NCI-H1436 treated with DMSO at 0.1 percent for 48 hours (cell line): ENCODE results near the gene WRAP73.
A peak's percentile ranks its signal among the peaks of the same experiment; 100 is the strongest.

Experiments used
- DNase-seq: peaks from one replicate; lab custom pipeline; 2025; lab: John Stamatoyannopoulos, UW

WRAP73 gene, protein sequence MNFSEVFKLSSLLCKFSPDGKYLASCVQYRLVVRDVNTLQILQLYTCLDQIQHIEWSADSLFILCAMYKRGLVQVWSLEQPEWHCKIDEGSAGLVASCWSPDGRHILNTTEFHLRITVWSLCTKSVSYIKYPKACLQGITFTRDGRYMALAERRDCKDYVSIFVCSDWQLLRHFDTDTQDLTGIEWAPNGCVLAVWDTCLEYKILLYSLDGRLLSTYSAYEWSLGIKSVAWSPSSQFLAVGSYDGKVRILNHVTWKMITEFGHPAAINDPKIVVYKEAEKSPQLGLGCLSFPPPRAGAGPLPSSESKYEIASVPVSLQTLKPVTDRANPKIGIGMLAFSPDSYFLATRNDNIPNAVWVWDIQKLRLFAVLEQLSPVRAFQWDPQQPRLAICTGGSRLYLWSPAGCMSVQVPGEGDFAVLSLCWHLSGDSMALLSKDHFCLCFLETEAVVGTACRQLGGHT

DNA sequence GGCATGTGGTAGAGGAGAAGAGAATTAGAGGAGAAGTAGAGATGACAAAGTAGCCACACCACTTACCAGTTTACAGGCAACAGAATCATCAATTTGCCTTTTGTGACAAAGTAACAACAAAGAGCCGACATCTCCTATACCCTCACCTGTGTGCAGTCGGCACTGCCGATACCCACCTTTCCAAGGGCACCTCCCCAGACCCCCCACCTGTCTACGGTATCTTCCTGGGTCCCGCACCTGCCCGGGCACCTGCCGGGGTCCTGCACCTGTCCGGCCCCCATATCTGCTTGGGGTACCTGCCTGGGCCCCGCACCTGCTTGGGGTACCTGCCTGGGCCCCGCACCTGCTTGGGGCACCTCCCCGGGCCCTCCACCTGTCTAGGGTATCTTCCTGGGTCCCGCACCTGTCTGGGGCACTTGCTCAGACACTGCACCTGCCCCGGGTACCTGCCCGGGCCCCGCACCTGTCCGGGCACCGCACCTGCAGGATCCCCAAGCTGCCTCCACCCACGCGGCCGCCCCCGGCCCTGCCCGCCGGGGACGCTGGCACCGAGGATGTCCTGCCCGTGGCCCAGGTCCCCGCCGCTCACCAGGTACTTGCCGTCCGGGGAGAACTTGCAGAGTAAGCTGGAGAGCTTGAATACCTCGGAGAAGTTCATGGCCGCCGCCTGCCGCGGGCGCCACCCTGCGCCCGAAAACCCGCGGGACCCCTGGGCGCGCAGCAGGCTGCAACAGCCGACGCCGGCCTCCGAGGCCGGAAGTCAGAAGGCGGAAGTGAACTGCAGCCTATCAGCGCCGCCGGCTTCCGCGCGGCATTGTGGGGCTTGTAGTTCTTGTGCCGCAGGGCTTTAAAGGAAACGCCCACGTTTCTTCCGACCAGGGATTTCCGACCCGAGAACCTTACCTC, at the start of gene WRAP73:
Gene WRAP73, minus strand, starts transcription at position 762 of the 906 bp plus-strand sequence. Its CDS starts 104 bp downstream, at position 658.
- peak; percentile 66 for DNase-seq

DNA sequence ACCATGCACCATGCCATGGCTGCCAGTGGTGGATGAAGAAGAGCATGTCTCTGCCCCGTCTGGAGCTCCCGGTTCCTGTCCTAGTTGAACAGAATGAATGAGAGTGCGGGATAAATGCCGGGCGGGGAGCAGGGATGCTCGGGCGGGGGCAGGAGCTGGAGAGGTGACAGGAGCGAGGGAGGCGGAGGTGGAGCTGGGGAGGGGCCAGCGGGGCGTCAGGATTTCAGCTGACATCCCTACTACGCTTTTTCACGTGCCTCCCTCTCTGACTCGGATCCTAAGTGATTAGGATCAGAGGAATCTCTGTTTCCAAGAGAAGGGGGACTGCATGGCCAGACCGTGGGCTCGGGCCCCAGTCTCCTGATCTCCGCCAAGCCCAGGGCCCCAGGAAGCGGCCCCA, 49.7 kb upstream of the WRAP73 start:
- no peak for DNase-seq

DNA sequence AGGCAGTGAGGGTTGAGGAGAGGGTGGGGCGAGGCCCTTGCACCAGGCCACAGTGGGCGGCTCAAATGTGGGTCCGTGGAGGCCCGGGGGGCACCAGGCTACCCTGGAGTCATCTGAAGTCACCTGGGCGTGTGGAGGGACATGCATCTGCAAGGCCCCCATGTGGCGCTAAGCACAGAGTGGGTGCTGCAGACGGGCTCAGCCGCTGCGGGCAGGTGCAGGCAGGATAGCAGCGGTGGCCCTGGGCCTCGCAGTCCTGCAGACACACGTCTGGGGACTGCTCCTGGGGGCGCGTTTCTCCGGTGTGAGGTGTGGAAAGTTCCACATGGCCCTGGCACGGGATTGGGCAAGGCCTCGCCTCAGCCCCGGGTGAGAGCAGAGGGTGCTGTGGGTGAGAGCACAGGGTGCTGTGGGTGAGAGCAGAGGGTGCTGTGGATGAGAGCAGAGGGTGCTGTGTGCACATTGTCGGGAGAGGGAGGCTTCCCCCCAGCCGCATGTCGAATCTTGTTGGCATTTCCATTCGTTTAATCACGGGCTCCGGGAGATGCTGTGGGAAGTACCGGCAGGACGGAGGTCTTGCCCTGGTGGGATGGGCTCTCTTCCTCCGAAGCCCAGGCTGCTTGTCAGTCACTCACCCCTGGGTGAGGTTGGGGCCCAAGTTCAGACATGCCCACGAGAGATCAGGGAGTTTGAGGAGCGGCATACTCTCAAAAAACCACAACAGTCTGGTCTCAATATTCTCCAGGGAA, 48.9 kb upstream of the WRAP73 start:
- DNase-seq = no peak

DNA sequence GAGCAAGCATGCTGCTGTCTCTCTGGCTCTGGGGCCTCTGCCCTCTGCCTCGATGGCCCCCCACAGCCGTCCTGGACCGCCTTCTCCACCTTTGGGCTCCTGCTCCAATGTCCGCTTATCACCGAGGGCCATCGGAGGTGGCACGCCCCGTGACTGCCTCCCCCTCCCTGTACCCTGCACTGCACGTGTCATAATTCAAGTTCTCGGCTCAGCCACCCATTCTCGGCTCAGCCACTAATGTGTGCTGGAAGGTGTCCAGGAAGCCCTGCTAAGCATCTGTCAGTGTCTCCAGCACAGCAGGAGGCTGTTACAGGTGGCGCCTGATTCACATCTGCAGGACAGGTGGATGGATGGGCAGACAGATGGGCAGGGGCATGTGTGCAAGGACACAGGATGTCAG, 47.9 kb upstream of the WRAP73 start:
- peak; percentile 48 for DNase-seq

DNA sequence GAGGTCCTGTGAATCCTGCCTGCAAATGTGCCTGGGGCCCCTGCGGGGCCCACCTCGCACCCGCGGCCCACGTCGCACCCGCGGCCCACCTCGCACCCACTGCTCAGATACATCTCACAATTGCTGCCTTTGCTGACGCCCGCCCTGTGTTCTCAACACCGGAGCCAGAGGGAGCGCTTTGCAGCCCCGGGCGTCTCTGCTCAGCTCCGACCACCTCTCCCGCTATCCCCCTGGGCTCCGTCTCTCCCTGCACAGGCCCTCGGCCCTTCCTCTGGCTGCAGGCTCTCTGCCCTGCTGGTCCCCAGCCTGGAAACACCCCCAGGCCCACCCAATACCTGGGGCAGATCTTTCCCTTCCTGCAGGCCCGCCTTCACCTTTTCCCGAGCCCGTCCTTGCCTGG, 47.2 kb upstream of the WRAP73 start:
- no peak for DNase-seq

DNA sequence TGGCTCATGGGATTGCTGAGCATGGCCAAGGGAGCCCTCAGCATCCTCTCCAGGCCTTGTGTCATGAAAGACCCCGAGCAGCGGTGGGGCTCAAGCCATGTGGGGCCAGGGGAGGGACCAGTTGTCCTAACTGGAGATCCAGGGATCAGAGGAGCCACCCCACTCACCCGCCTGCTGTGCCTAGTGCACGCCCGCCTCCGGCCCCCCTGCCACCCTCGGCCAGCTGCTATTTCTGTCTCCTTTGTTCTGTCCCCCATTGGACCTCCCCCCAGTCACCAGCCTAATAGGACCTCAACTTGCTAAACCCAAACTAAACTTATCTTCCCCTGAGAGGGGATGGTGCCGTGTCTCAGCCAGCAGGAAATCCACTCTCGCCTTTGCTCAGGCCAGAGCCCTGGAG, 46.8 kb upstream of the WRAP73 start:
- DNase-seq = no peak

DNA sequence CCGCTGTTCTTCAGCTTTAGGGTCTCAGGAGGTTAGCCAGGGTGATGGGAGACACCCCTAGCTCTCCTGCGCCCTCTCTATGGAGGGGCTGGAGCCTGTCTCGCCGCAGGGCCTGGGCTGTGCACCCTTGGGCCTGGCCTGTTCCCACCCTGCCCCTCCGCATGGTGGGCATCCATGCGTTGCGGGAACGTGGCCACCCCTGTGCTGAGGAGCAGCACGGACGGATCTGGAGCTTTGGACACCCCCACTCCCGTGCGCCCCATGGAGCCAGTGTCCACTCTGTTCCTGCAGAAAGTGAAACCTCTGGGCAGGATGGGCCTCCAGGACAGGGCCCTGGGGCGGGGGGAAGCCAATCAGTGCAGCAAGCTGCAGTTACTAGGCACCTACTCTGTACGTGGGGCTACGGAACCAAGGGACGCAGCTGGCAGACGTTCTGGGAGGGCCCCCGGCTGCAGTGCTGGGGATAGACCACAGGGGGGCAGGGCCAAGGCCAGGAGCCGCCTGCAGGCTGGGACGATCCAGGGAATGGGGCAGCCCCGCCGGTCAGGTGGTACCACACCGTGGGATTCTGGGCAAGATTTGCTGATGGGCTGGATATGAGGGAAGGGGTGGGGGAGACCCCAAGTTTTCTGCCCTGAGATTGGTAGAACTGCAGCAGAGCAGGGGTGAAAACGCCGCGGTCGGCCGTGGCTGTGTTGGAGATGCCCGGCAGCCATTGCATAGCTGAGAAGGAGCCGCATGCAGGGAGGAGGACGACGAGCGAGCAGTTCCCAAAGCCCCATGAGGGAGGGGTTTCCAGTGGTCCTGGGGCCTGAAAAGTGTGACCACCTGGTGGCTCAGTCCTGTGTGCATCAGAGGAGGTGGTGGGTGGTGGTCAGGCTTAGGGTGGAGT, 45.7 kb upstream of the WRAP73 start:
- DNase-seq = no peak

DNA sequence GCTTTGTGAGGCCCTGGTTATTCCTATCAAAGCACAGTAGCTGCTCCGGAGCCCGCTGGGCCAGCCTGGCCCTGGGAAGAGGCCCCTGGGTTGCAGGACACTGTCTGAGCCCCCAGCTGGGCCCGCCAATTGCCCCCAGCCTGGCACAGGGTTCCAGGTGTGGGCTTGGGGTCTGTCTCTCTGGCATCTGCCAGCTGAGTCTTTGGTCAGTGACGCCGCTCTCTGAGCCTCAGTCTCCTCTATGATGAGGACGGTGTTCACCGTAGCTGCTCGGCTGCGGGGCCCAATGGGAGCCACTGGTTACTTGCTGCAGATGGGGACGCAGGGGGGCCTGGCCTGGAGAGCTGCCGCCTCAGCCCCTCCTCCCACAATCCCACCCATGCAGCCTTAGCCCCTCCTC, 43.4 kb upstream of the WRAP73 start:
- no peak for DNase-seq

DNA sequence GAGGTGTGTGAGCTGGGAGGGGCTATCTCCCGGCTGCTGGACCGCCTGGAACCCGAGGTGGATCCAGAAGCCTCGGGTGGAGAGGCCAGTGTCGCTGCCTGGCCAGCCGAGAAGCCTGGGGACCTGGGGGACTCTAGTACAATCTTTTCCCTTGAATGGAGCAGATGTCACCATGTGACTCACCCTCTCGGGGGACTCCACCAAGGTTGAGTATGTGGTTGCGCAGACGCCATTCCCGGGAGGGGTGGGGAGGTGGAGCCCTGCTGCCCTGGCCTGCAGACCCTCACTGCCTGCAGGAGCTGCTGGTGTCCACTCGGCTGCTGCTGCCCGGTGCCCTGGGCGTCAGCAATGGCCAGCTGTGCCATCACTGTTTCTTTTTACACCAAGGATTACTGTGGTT, 42.7 kb upstream of the WRAP73 start:
- DNase-seq = no peak

DNA sequence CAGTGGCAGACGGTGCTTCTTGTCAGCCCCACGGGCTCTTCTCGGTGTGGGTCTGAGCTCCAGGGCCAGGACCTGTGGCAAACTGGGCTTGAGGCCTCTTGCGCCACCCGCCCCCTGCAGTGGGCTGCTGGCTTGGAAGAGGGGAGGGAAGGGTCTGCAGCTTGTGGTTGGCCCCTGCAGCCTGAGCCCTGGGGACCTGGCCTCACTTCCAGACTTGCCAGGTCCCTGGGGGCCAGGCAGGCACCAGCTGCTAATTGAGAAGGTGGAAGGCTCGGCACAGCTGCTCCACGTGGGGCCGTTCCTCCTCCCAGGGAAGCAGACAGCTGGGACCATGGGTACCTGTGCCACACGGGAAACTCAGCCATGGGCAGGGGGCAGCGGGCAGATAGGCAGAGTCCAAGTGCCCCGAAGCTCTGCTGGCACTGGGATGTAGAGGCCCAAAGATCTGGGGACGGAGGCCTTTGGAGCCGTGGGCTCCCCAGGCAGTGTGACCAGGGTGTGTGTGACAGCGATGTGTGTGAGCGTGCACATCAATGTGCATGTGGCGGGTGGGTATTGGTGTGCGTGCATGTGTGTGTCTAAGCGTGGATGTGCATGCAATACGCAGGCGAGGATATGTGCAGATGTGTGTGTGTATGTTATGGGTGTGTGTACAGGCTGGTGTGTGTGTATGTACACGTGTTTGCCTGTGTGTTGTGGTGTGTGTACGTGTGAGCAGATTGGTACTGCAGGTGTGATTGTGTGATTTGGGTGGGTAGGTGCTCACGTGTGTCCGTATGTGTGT, 41.7 kb upstream of the WRAP73 start:
- no peak for DNase-seq

DNA sequence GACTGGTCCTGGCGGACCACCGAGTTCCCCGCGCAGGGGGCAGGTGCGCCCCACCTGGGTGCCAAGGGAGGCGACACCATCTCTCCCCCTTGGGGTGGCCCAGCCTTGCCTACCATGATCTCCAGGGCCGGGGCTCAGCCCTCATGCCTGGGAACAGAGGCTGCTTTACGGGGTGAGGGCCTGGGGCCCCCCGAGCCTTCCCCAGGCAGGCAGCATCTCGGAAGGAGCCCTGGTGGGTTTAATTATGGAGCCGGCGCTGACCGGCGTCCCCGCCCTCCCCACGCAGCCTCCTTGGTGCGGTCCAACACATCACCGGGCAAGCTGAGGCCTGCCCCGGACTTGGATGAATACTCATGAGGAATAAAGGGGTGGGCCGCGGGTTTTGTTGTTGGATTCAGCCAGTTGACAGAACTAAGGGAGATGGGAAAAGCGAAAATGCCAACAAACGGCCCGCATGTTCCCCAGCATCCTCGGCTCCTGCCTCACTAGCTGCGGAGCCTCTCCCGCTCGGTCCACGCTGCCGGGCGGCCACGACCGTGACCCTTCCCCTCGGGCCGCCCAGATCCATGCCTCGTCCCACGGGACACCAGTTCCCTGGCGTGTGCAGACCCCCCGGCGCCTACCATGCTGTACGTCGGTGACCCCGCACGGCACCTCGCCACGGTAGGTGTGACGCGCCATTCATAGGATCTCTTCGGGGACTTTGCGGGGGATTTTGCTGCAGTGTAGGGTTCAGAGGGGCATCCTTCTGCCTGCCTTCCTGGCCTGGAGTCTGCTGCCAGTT, 40.6 kb upstream of the WRAP73 start:
- DNase-seq = no peak

DNA sequence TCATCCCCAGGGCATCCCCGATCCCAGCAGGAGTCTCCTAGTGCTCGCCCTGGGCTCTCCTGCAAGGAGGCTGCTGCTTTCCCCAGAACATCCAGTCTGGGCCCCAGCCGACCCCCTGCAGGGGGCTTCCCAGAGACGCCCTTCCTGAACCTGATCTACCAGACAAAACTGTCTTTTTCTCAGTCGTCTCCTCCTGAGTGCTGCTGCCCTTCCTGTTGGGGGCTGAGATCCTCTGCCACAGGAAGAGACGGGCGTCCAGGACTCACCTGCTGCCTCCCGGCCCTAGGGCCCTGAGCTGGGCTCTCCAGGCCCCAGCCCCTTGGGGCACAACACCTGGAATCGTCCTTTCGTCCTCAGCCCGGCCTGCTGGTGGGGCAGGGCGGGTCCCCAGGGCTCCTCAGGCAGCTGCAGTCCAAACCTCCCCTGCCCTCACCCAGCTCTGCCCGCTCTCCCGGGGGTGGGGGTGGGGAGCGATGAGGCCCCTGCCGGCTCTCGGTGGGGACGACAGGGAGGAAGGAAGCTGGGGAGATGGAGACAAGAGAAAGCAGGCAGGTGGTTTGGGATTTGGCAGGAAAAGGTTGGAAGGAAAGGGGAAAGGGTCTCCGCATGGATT, 39.3 kb upstream of the WRAP73 start:
- DNase-seq = no peak

DNA sequence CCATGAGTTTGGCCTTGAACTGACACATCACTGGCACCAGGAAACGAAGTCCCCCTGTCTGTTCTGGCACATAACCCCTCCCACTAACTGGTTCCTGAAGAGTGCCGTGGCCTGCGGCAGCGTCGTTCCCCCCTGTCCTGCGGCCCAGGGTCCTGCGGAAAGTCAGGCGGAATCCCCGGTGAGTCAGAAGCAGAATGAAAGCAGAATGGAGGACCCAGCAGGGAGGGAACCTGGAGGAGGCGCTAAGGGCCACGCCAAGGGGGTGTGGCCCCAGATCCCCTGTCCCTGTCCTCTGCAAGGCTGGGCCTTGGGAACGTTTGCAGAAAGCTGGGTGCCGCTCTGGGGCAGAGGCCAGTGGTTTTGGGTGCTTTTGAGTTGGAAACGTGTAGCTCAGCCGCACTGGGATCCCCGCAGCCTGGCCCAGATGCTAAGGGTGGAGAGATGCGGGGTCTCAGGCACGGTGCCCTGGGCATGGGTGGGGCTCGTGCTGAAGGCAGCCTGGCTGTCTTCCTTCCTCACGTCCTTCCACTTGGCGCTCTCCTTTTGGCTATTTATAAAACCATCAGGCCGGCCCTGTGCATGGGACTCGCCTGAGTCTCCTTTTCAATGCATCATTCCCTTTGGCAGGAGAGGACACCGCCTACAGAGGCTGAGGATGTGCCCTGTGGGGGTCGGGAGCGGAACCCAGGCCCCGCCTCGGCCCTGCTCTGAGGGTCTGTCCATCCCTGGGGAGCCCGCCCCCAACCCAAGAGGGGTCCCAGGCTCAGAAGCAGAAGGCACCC, 38.6 kb upstream of the WRAP73 start:
- DNase-seq = no peak

DNA sequence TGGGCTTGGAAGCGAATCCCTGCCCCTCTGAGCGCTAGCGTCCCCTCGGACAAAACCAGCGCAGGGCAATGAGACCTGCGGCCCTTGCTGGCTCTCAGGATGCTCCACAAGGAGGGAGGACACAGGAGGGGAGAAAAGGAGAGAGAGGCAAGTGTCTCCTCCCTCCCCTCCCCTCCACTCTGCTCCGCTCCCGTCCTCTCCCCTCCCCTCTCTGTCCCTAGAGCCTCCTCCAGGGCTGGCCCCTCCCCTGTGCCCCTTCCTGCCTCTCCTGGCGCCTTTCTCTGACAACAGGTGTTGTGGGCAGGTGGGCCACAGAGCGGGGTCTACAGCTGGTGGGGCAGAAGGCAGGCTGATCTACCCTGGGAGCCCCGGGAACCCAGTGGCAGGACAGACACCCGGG, 37.6 kb upstream of the WRAP73 start:
- DNase-seq = no peak

DNA sequence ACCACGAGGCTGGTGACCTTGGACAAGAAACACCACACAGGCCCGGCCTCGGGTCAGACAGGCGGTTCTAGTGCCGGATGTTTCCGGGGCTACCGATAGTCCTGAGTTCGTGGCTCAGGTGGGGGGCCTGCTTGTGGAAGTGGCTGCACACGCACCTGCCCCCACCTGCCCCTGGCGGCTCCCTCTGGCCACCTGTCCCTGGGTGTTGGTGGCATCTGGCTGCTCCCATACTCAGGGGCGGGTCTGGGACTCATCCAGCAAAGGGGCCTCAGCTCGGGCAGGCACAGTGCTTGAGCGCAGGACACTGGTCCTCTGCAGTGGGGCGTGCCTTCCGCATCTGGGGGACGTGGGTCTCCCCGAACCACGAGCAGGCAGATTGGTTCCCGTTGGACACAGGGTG, 36.0 kb upstream of the WRAP73 start:
- no peak for DNase-seq

DNA sequence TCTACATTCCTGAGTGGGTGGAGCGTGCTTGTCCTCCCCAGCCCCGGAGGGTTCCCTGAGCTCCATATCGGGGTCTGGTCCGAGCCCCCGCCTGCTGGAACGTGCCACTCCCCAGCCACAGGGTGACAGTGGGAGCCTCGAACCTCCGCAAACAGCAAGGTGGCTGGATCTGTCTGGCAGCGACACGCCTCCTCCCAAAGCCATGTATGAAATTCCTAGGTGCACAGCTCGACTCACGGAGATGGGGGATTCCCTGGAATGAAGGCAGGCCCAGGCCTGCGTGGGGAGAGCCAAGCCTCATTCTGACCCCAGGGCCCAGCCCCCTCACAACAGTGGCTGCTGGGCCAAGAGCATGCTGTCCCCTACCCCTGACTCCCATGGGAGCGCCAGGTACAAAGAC, 35.3 kb upstream of the WRAP73 start:
- no peak for DNase-seq

DNA sequence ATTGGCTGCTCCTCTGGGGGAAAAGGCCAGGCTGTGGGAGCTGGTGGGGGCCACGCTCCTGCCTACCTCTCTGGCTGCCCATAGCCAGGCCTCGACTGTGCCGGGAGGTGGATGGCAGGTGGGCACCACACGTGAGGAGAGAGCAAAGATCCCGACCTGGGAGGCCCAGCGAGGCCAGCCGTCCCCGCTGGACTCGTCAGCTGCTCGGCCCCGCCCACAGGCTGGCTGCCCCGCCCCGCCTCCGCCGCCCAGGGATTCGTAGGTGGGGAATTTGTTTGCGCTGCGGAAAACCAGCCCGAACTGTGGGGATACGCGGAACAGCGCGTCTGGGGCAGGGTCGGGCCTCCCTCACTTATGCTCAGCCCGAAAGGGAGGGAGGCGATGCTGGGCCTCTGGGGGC, 34.1 kb upstream of the WRAP73 start:
- no peak for DNase-seq

DNA sequence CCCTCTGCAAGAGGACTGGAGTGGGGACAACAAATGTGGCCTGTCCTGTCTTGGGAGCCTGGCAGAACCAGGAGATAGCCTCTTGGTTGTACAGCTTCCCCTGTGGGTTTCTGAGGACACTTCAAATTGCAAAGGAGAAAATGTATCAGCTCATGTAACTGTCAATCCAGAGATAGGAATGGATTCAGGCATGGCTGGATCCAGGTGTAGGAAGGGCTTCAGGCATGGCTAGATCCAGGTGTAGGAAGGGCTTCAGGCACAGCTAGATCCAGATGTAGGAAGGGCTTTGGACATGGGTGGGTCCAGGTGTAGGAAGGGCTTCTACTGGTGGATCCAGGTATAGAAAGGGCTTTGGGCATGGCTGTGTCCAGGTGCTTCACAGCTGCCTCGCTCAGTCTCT, 33.3 kb upstream of the WRAP73 start:
- no peak for DNase-seq
